ENCODE data around the gene CDC42BPB. TPM values are rescaled to one million over a fixed set of nuclear protein-coding genes. Genes with fewer than 3 reads are reported as not detected.

The CDC42BPB gene
- total RNA-seq, 1 donor from 2014 or later: 48.2 TPM

DNA sequence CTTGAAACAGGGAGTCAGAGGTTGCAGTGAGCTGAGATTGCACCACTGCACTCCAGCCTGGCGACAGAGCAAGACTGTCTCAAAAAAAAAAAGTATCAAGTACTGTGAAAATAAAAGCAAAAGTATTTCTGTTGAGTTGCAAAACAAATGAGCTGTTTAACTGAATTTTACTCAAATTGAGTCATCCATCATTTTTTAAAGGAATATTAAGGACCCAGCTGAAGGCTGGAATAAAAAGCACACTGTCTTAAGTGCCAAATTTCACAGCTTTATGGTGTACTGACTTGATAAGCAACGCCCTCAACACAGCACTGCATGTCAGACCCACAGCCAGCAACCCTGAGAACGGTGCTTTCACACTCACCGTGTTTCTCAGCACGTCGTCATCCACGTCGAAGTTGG, 76.9 kb downstream of the CDC42BPB start:
- H3K4me3 Mint-ChIP-seq: no peak overlapping the region
- H3K27me3 Mint-ChIP-seq (ENCODE audit: insufficient read depth, low read depth): no peaks in the 10 kb centered on the region
- H3K27me3 ChIP-seq: no peaks in the 10 kb centered on the region
- no peak overlapping the region for H2AFZ ChIP-seq (replicated peaks)
- no peaks in the 10 kb centered on the region for H3K79me2 ChIP-seq (ENCODE audit: low read depth)
- H3K4me1 Mint-ChIP-seq: peaks cover 5% of the 10 kb centered on the region
- TF ChIP-seq EZH2 (IDR thresholded peaks at IDR 0.05): no peak
- no peak for TF ChIP-seq EZH2phosphoT487 (IDR thresholded peaks at IDR 0.05)
- TF ChIP-seq, protein P1, sequence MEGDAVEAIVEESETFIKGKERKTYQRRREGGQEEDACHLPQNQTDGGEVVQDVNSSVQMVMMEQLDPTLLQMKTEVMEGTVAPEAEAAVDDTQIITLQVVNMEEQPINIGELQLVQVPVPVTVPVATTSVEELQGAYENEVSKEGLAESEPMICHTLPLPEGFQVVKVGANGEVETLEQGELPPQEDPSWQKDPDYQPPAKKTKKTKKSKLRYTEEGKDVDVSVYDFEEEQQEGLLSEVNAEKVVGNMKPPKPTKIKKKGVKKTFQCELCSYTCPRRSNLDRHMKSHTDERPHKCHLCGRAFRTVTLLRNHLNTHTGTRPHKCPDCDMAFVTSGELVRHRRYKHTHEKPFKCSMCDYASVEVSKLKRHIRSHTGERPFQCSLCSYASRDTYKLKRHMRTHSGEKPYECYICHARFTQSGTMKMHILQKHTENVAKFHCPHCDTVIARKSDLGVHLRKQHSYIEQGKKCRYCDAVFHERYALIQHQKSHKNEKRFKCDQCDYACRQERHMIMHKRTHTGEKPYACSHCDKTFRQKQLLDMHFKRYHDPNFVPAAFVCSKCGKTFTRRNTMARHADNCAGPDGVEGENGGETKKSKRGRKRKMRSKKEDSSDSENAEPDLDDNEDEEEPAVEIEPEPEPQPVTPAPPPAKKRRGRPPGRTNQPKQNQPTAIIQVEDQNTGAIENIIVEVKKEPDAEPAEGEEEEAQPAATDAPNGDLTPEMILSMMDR (IDR thresholded peaks at IDR 0.05): no peak
- H3K27ac Mint-ChIP-seq: no peak overlapping the region
- H4K20me1 ChIP-seq (ENCODE audit: low read depth): no peaks in the 10 kb centered on the region
- H3K36me3 ChIP-seq: no peaks in the 10 kb centered on the region
- peaks cover 29% of the 10 kb centered on the region for H3K36me3 Mint-ChIP-seq
- H3K4me1 ChIP-seq: peaks cover 10% of the 10 kb centered on the region
- no peaks in the 10 kb centered on the region for H3K9me3 ChIP-seq (ENCODE audit: low read depth)
- peaks cover 7% of the 10 kb centered on the region for H3F3A ChIP-seq (ENCODE audit: low read depth)
- H3K9me3 Mint-ChIP-seq: no peaks in the 10 kb centered on the region
- no peak for DNase-seq (ENCODE audit: low spot score)
- no peak overlapping the region for H3K4me3 ChIP-seq
- H3K9ac ChIP-seq: no peak overlapping the region
- H3K4me2 ChIP-seq: no peak overlapping the region
- H3K27ac ChIP-seq: no peak overlapping the region

DNA sequence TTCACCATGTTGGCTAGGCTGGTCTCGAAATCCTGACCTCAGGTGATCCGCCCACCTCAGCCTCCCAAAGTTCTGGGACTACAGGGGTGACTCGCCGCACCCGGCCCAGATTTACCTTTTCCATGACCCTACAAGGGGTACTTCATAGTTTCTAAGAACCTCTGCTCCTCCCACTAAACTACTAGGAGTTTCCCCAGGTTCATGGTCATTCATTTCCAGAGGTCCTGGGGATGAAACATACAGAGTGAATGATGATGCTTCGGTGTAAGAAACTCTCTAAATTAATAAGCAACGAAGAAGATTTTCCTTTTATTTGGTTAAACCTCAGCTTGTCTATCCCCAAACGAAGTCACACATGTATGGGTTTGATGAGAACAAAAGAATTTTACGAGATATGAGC, 77.9 kb downstream of the CDC42BPB start:
- H3K4me3 Mint-ChIP-seq: no peak overlapping the region
- peaks cover 26% of the 10 kb centered on the region for H3K36me3 Mint-ChIP-seq
- Histone ChIP-seq H3K79me2 (ENCODE audit: low read depth) (no peaks in the 10 kb centered on the region), H3K4me1 (peaks cover 10% of the 10 kb centered on the region), H3F3A (ENCODE audit: low read depth) (peaks cover 7% of the 10 kb centered on the region), H3K9ac (no peak overlapping the region), H3K27ac (no peak overlapping the region), H3K36me3 (no peaks in the 10 kb centered on the region), H4K20me1 (ENCODE audit: low read depth) (no peaks in the 10 kb centered on the region), H3K27me3 (no peaks in the 10 kb centered on the region), H3K4me3 (no peak overlapping the region), H2AFZ (replicated peaks) (no peak overlapping the region), H3K9me3 (ENCODE audit: low read depth) (no peaks in the 10 kb centered on the region), H3K4me2 (no peak overlapping the region)
- H3K9me3 Mint-ChIP-seq: no peaks in the 10 kb centered on the region
- H3K27ac Mint-ChIP-seq: no peak overlapping the region
- H3K4me1 Mint-ChIP-seq: peaks cover 5% of the 10 kb centered on the region
- DNase-seq (ENCODE audit: low spot score): no peak
- H3K27me3 Mint-ChIP-seq (ENCODE audit: insufficient read depth, low read depth): no peaks in the 10 kb centered on the region
- TF ChIP-seq, protein P1 (IDR thresholded peaks at IDR 0.05): no peak
- no peak for TF ChIP-seq EZH2 (IDR thresholded peaks at IDR 0.05)
- TF ChIP-seq EZH2phosphoT487 (IDR thresholded peaks at IDR 0.05): no peak

- Mint-ChIP-seq H3K36me3 (peaks cover 25% of the 10 kb centered on the region), H3K27ac (no peak overlapping the region), H3K9me3 (no peaks in the 10 kb centered on the region), H3K27me3 (ENCODE audit: insufficient read depth, low read depth) (no peaks in the 10 kb centered on the region), H3K4me1 (peaks cover 5% of the 10 kb centered on the region), H3K4me3 (no peak overlapping the region)
- Histone ChIP-seq H4K20me1 (ENCODE audit: low read depth) (peaks cover 5% of the 10 kb centered on the region), H3K4me3 (no peak overlapping the region), H3K27me3 (no peaks in the 10 kb centered on the region), H3K4me2 (peak overlapping the region; percentile 27), H3K9ac (no peak overlapping the region), H3K4me1 (peaks cover 10% of the 10 kb centered on the region), H3K9me3 (ENCODE audit: low read depth) (no peaks in the 10 kb centered on the region), H3K36me3 (no peaks in the 10 kb centered on the region), H3F3A (ENCODE audit: low read depth) (peaks cover 14% of the 10 kb centered on the region), H2AFZ (replicated peaks) (no peak overlapping the region), H3K79me2 (ENCODE audit: low read depth) (no peaks in the 10 kb centered on the region), H3K27ac (peak overlapping the region; percentile 80)
- TF ChIP-seq EZH2 (IDR thresholded peaks at IDR 0.05) (no peak), EZH2phosphoT487 (IDR thresholded peaks at IDR 0.05) (no peak)
- TF ChIP-seq, protein P1 (IDR thresholded peaks at IDR 0.05): no peak
- no peak for DNase-seq (ENCODE audit: low spot score)
Observed at GRCh38 chr14:102977475-102977874, 79.9 kb downstream of the CDC42BPB start.

Data from neural progenitor cell (in vitro differentiated cells).